Measurements from ENCODE around the gene ZNF534. TPM values are rescaled to one million over a fixed set of nuclear protein-coding genes. Genes with fewer than 3 reads are reported as not detected.

The ZNF534 gene
- total and polyA plus RNA-seq, 2 of the 8 experiments (the other 6 are each of a cell fraction or from before 2014, with no cell fraction given): not detected

DNA sequence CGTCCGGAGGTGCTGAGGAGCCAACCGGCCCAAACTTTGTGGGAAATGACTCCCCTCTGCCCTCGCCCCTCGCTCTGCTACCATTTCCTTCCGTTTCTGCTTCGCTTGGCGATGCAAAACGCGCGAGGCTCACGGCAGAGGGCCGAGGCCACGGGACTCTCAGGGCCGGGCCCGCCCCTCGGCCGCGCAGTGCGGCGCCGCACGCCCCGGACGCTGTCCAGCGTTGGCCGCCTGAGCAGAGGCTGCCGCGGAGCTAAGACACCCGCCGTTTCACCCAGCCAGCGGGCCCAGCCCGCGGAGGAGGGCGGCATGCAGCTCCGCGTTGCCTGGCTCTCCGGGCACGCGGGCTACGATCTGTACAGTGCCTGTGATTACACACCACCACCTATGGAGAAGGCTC is 22.3 kb downstream of the ZNF534 start:
- H3K9me3 ChIP-seq (ENCODE audit: insufficient read depth in 2 of 2, low read depth in 1 of 2, low read length in 1 of 2): peaks cover 41 to 66% of the 10 kb centered on the region in 2 experiments
- H4K8ac ChIP-seq (ENCODE audit: extremely low read depth, insufficient read depth, low read length): no peak overlapping the region
- H2BK12ac ChIP-seq (ENCODE audit: low read depth, low read length): no peak overlapping the region
- H2BK5ac ChIP-seq (ENCODE audit: low read depth, low read length): no peak overlapping the region
- H4K5ac ChIP-seq (ENCODE audit: insufficient read length, low read depth, low read length): no peak overlapping the region
- DNase-seq (ENCODE audit: low read depth in 1 of 2, low spot score in 2 of 2): no peak
- FAIRE-seq: no peak
- no peak overlapping the region for H3K4ac ChIP-seq (replicated peaks; ENCODE audit: insufficient read length, low read depth, low read length)
- H3K36me3 ChIP-seq (ENCODE audit: control insufficient read depth in 2 of 4, insufficient read depth in 4 of 4, low read length in 3 of 4): 0 out of 8 replicates have a peak, but pooled peaks cover 0 to 3% (median 0%) of the 10 kb centered on the region in 4 experiments
- H2BK20ac ChIP-seq (ENCODE audit: low read length): no peak overlapping the region
- H3K14ac ChIP-seq (ENCODE audit: insufficient read length): no peak overlapping the region
- H3K23ac ChIP-seq (ENCODE audit: insufficient read length): no peak overlapping the region
- no peak overlapping the region for H3K4me2 ChIP-seq (ENCODE audit: insufficient read depth in 1 of 2, low read depth in 2 of 2, low read length in 2 of 2)
- no peaks in the 10 kb centered on the region for H4K20me1 ChIP-seq (replicated peaks in 1 of 2; ENCODE audit: control insufficient read depth in 1 of 2, insufficient read depth in 2 of 2, low read length in 2 of 2)
- H3K27ac ChIP-seq (ENCODE audit: low read depth, low read length): no peak overlapping the region
- no peak overlapping the region for H3K4me3 ChIP-seq (ENCODE audit: extremely low read depth in 1 of 4, insufficient read depth in 2 of 4, low read depth in 3 of 4, low read length in 4 of 4)
- H3K79me2 ChIP-seq (ENCODE audit: control insufficient read depth in 1 of 2, insufficient read depth in 2 of 2, low read length in 2 of 2): no peaks in the 10 kb centered on the region
- no peaks in the 10 kb centered on the region for H3K27me3 ChIP-seq (replicated peaks in 1 of 4; ENCODE audit: control insufficient read depth in 3 of 4, extremely low read depth in 1 of 4, insufficient read depth in 3 of 4, low read length in 3 of 4)
- H2AK5ac ChIP-seq (ENCODE audit: low read depth, low read length): no peak overlapping the region
- H2AFZ ChIP-seq (ENCODE audit: low read length): no peak overlapping the region
- H4K91ac ChIP-seq (replicated peaks; ENCODE audit: insufficient read length, low read length): no peak overlapping the region
- no peaks in the 10 kb centered on the region for H3K23me2 ChIP-seq (ENCODE audit: low read depth, low read length)
- WGBS, 2 experiments (ENCODE audit: extremely low coverage in 1 of 2, insufficient coverage in 1 of 2, insufficient read length in 1 of 2, insufficient replicate concordance in 2 of 2, low coverage in 1 of 2, low lambda C conversion rate in 2 of 2, missing lambda C conversion rate in 1 of 2): 94% methylated on average over 38 of the region's 41 CpGs; no CpG with 5 or more reads in 1 of the 2 experiments
- no peaks in the 10 kb centered on the region for H3K4me1 ChIP-seq (replicated peaks in 1 of 4; ENCODE audit: control insufficient read depth in 3 of 4, insufficient read depth in 4 of 4, low read length in 3 of 4)
- no peak overlapping the region for H2BK15ac ChIP-seq (ENCODE audit: low read length)
- H2BK120ac ChIP-seq (replicated peaks; ENCODE audit: low read depth, low read length): no peak overlapping the region
- H3K56ac ChIP-seq (replicated peaks; ENCODE audit: insufficient read length, low read depth, low read length): no peak overlapping the region
- POLR2A ChIA-PET (ENCODE audit: partially characterized antibody): interaction anchor here (1.0 kb wide), 1 partner anchor 53 kb away, joined by 4 read pairs; no protein-coding TSS in a partner anchor
- CTCF ChIA-PET (ENCODE audit: partially characterized antibody): interaction anchor here (0.6 to 0.7 kb wide), 2 partner anchors 469 to 518 kb away, joined by 3 read pairs; no protein-coding TSS in a partner anchor
- H3K9ac ChIP-seq (replicated peaks in 1 of 4; ENCODE audit: extremely low read depth in 1 of 4, low read depth in 3 of 4, low read length in 3 of 4): no peak overlapping the region
- no peaks in the 10 kb centered on the region for H3K79me1 ChIP-seq (ENCODE audit: low read depth, low read length)
- H3K18ac ChIP-seq (ENCODE audit: extremely low read depth, low read length): no peak overlapping the region
- no peak for TF ChIP-seq POU5F1 (IDR thresholded peaks at IDR 0.05; ENCODE audit: low read depth, low read length)

Measured in H1 (cell line).